ENCODE data around the gene FGF18. TPM values are rescaled to one million over a fixed set of nuclear protein-coding genes. Genes with fewer than 3 reads are reported as not detected.
"Not testable (repeated sequence)": the region's sequence is repeated elsewhere in the genome, so short reads cannot be mapped to it uniquely, and the experiment has no call there.

Gene FGF18
- total and polyA plus RNA-seq, 4 experiments from 2014 or later: 0.09 to 0.32 (median 0.17) TPM; not detected in 1

- H3K4me3 ChIP-seq (ENCODE audit: low read length in 2 of 2); H3K9me3 ChIP-seq (ENCODE audit: control insufficient read depth in 1 of 2, low read length in 2 of 2); H3K27ac ChIP-seq (ENCODE audit: low read depth, low read length); H3K27me3 Mint-ChIP-seq; H3K9me3 Mint-ChIP-seq; CTCF ChIA-PET (ENCODE audit: partially characterized antibody); intact Hi-C loops (cut with micrococcal nuclease); DNase-seq; H3K27me3 ChIP-seq (ENCODE audit: insufficient read depth, low read length): not testable (repeated sequence)
- Histone ChIP-seq H3K4me1 (ENCODE audit: insufficient read depth, low read length) (peaks cover 43% of the 10 kb centered on the region), H3K36me3 (ENCODE audit: insufficient read depth, low read length) (peaks cover 65% of the 10 kb centered on the region)
- H3K27ac Mint-ChIP-seq: peak overlapping the region in 2 of 7 donors; percentile 1 to 20
- H3K4me3 Mint-ChIP-seq: peak overlapping the region in 1 of 8 donors; percentile 17
- H3K36me3 Mint-ChIP-seq: peaks cover 51 to 76% of the 10 kb centered on the region in 2 donors
- peaks cover 24 to 56% (median 35%) of the 10 kb centered on the region in 4 donors for H3K4me1 Mint-ChIP-seq
- POLR2A ChIA-PET (ENCODE audit: partially characterized antibody): interaction anchor here (1.3 kb wide), 1 partner anchor 12 kb away, joined by 3 read pairs; no protein-coding TSS in a partner anchor
Observed at GRCh38 chr5:171398660-171399059, 20.8 kb upstream of the FGF18 start.

DNA sequence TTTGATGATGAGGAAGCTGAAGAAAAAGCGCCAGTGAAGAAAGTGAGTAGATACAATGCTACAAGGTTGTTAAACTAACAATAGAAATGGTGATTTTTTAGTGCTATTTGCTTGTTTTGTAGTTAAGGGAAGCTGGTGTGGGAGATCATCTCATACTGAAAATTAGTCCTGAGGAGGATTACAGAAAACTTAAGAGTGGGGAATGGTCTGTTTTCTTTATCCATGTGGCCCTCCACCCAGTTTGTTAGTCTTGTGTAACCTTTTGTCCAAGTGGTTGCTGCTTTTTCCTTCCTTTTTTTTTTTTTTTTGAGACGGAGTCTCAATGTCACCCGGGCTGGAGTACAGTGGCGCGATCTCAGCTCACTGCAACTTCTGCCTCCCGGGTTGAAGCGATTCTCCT, 19.3 kb upstream of the FGF18 start:
- no peak overlapping the region for H3K4me3 ChIP-seq (ENCODE audit: low read length in 2 of 2)
- H3K27ac ChIP-seq (ENCODE audit: low read depth, low read length): no peak overlapping the region
- Mint-ChIP-seq H3K9me3 (no peaks in the 10 kb centered on the region), H3K36me3 (peaks cover 56 to 72% of the 10 kb centered on the region in 2 donors), H3K4me1 (peaks cover 24 to 54% (median 34%) of the 10 kb centered on the region in 4 donors), H3K27ac (peak overlapping the region in 2 of 7 donors; percentile 68 to 73), H3K4me3 (no peak overlapping the region), H3K27me3 (no peaks in the 10 kb centered on the region)
- no peaks in the 10 kb centered on the region for H3K27me3 ChIP-seq (ENCODE audit: insufficient read depth, low read length)
- intact Hi-C loops (cut with micrococcal nuclease): no loop called here
- DNase-seq: no peak
- peaks cover 57% of the 10 kb centered on the region for H3K36me3 ChIP-seq (ENCODE audit: insufficient read depth, low read length)
- H3K9me3 ChIP-seq (ENCODE audit: control insufficient read depth in 1 of 2, low read length in 2 of 2): no peaks in the 10 kb centered on the region
- ChIA-PET CTCF (ENCODE audit: partially characterized antibody) (no interaction called here), POLR2A (ENCODE audit: partially characterized antibody) (interaction anchor here (1.5 kb wide), 1 partner anchor 12 kb away, joined by 6 read pairs; the partner anchor contains the start of gene NPM1)
- H3K4me1 ChIP-seq (ENCODE audit: insufficient read depth, low read length): peaks cover 42% of the 10 kb centered on the region

DNA sequence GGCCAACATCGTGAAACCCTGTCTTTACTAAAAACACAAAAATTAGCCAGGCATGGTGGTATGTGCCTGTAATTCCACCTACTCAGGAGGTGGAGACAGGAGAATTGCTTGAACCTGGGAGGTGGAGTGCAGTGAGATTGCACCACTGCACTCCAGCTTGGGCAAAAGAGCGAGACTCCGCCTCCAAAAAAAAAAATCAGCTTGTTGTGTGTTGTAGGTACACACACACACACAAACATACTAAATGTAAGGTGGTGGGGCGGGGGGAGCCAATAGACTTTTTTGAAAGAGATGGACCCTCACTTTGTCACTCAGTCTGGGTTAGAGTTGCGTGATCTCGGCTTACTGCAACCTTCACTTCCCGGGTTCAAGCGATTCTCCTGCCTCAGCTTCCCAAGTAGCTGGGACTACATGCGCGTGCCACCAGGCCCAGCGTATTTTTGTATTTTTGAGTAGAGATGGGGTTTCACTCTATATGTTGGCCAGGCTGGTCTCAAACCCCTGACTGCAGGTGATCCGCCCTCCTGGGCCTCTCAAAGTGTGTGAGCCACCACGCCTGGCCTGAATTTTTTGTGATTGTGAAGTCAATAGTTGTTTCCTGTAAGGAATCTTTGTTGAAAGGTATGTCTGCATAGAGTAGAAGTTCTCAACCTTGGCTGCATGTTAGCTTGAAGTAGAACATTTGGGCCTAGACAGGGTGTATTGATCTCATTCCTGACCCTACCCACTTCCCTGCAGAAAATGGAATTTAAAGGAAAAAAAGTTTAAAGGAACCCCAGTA, 18.1 kb upstream of the FGF18 start:
- Histone ChIP-seq H3K4me3 (ENCODE audit: low read length in 2 of 2) (no peak overlapping the region), H3K27ac (ENCODE audit: low read depth, low read length) (no peak overlapping the region), H3K9me3 (ENCODE audit: control insufficient read depth in 1 of 2, low read length in 2 of 2) (no peaks in the 10 kb centered on the region), H3K27me3 (ENCODE audit: insufficient read depth, low read length) (no peaks in the 10 kb centered on the region), H3K36me3 (ENCODE audit: insufficient read depth, low read length) (peaks cover 56% of the 10 kb centered on the region), H3K4me1 (ENCODE audit: insufficient read depth, low read length) (peaks cover 33% of the 10 kb centered on the region)
- ChIA-PET POLR2A (ENCODE audit: partially characterized antibody) (interaction anchor here (1.5 kb wide), 1 partner anchor 13 kb away, joined by 6 read pairs; the partner anchor contains the start of gene NPM1), CTCF (ENCODE audit: partially characterized antibody) (no interaction called here)
- H3K36me3 Mint-ChIP-seq: peaks cover 60 to 73% of the 10 kb centered on the region in 2 donors
- intact Hi-C loops (cut with micrococcal nuclease): no loop called here
- H3K4me1 Mint-ChIP-seq: peaks cover 26 to 55% (median 38%) of the 10 kb centered on the region in 4 donors
- H3K27ac Mint-ChIP-seq: peak overlapping the region in 4 of 7 donors; percentile 18 to 68 (median 42)
- H3K4me3 Mint-ChIP-seq: no peak overlapping the region
- no peaks in the 10 kb centered on the region for H3K9me3 Mint-ChIP-seq
- DNase-seq: no peak
- no peaks in the 10 kb centered on the region for H3K27me3 Mint-ChIP-seq

- Histone ChIP-seq H3K36me3 (ENCODE audit: insufficient read depth, low read length) (peaks cover 52% of the 10 kb centered on the region), H3K4me1 (ENCODE audit: insufficient read depth, low read length) (peaks cover 19% of the 10 kb centered on the region)
- H3K9me3 ChIP-seq (ENCODE audit: control insufficient read depth in 1 of 2, low read length in 2 of 2); H3K9me3 Mint-ChIP-seq; CTCF ChIA-PET (ENCODE audit: partially characterized antibody); H3K27me3 ChIP-seq (ENCODE audit: insufficient read depth, low read length); POLR2A ChIA-PET (ENCODE audit: partially characterized antibody); intact Hi-C loops (cut with micrococcal nuclease); DNase-seq; H3K27me3 Mint-ChIP-seq; H3K4me3 ChIP-seq (ENCODE audit: low read length in 2 of 2); H3K27ac ChIP-seq (ENCODE audit: low read depth, low read length); H3K4me3 Mint-ChIP-seq: not testable (repeated sequence)
- Mint-ChIP-seq H3K27ac (peak overlapping the region in 1 of 7 donors; percentile 46), H3K4me1 (peaks cover 19 to 55% (median 38%) of the 10 kb centered on the region in 4 donors), H3K36me3 (peaks cover 63 to 74% of the 10 kb centered on the region in 2 donors)
Observed at GRCh38 chr5:171402751-171403150, 16.7 kb upstream of the FGF18 start.

DNA sequence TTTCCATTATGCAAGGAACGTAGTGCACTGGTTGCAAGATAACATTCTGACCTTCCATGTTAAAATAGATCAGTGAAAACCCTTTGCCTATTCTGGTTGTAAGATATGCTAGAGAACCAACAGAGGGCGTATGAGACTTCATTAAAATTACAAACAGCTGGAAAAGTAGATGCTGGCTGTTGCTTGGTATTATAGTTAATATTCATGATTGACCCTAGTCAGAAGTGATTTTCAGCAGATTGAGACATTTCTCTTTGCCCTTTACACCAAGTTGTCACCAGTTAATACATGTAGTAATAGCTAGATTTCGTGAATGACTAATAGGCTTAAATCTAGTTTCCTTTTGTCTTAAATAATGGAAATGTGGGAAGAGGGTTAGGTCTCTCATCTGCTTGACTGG, 13.8 kb upstream of the FGF18 start:
- Histone ChIP-seq H3K4me3 (ENCODE audit: low read length in 2 of 2) (no peak overlapping the region), H3K4me1 (ENCODE audit: insufficient read depth, low read length) (peaks cover 24% of the 10 kb centered on the region), H3K9me3 (ENCODE audit: control insufficient read depth in 1 of 2, low read length in 2 of 2) (no peaks in the 10 kb centered on the region), H3K27me3 (ENCODE audit: insufficient read depth, low read length) (no peaks in the 10 kb centered on the region), H3K27ac (ENCODE audit: low read depth, low read length) (no peak overlapping the region), H3K36me3 (ENCODE audit: insufficient read depth, low read length) (peaks cover 56% of the 10 kb centered on the region)
- POLR2A ChIA-PET (ENCODE audit: partially characterized antibody): interaction anchor here (1.9 kb wide), 1 partner anchor 18 kb away, joined by 12 read pairs; the partner anchor contains the start of gene NPM1
- peak overlapping the region in 3 of 7 donors; percentile 5 to 57 (median 17) for H3K27ac Mint-ChIP-seq
- H3K27me3 Mint-ChIP-seq: no peaks in the 10 kb centered on the region
- H3K4me1 Mint-ChIP-seq: peaks cover 21 to 50% (median 37%) of the 10 kb centered on the region in 4 donors
- CTCF ChIA-PET (ENCODE audit: partially characterized antibody): interaction anchor here (1.3 to 1.4 kb wide), 2 partner anchors 12 to 13 kb away, joined by 3 read pairs; no protein-coding TSS in a partner anchor
- peaks cover 64 to 72% of the 10 kb centered on the region in 2 donors for H3K36me3 Mint-ChIP-seq
- no peak for DNase-seq
- H3K9me3 Mint-ChIP-seq: no peaks in the 10 kb centered on the region
- intact Hi-C loops (cut with micrococcal nuclease): no loop called here
- no peak overlapping the region for H3K4me3 Mint-ChIP-seq

DNA sequence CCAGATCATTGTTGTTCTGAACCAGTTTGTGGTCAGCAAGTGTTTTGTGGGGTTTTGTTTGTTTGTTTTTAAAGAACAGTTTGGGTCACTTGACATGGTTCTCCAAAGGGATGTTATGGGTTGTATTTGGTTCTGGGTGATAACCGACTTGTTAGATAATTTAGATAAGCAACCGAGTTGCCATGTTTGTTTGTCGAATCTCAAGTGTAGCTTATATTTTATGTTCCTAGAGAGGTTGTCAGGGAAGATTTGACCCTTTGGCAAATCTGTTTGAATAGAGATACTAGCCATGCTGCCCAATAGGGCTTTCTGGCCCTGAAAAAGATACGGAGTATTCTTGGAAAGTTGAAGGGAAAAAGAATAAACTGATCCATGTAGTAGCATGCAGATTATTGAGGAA, 12.2 kb upstream of the FGF18 start:
- peak overlapping the region in 2 of 7 donors; percentile 43 for H3K27ac Mint-ChIP-seq

More for the DNA sequence above, 12.2 kb upstream of the FGF18 start:
- Histone ChIP-seq H3K36me3 (ENCODE audit: insufficient read depth, low read length) (peaks cover 53% of the 10 kb centered on the region), H3K4me1 (ENCODE audit: insufficient read depth, low read length) (peaks cover 19% of the 10 kb centered on the region), H3K27ac (ENCODE audit: low read depth, low read length) (no peak overlapping the region), H3K9me3 (ENCODE audit: control insufficient read depth in 1 of 2, low read length in 2 of 2) (no peaks in the 10 kb centered on the region), H3K4me3 (ENCODE audit: low read length in 2 of 2) (no peak overlapping the region), H3K27me3 (ENCODE audit: insufficient read depth, low read length) (no peaks in the 10 kb centered on the region)
- CTCF ChIA-PET (ENCODE audit: partially characterized antibody): no interaction called here
- POLR2A ChIA-PET (ENCODE audit: partially characterized antibody): no interaction called here
- no peak overlapping the region for H3K4me3 Mint-ChIP-seq
- DNase-seq: no peak
- H3K4me1 Mint-ChIP-seq: peaks cover 18 to 43% (median 34%) of the 10 kb centered on the region in 4 donors
- H3K36me3 Mint-ChIP-seq: peaks cover 61 to 72% of the 10 kb centered on the region in 2 donors
- intact Hi-C loops (cut with micrococcal nuclease): no loop called here
- no peaks in the 10 kb centered on the region for H3K9me3 Mint-ChIP-seq
- no peaks in the 10 kb centered on the region for H3K27me3 Mint-ChIP-seq

Measured in CD4-positive, alpha-beta memory T cell (primary cell).